Measurements from ENCODE around the gene HRC. TPM values are rescaled to one million over a fixed set of nuclear protein-coding genes. Genes with fewer than 3 reads are reported as not detected.
A peak's percentile ranks its signal among the peaks of the same experiment; 100 is the strongest.

Gene HRC
- total and polyA plus RNA-seq, 2 donors (not counting 3 experiments of a cell fraction or from before 2014, with no cell fraction given): not detected

DNA sequence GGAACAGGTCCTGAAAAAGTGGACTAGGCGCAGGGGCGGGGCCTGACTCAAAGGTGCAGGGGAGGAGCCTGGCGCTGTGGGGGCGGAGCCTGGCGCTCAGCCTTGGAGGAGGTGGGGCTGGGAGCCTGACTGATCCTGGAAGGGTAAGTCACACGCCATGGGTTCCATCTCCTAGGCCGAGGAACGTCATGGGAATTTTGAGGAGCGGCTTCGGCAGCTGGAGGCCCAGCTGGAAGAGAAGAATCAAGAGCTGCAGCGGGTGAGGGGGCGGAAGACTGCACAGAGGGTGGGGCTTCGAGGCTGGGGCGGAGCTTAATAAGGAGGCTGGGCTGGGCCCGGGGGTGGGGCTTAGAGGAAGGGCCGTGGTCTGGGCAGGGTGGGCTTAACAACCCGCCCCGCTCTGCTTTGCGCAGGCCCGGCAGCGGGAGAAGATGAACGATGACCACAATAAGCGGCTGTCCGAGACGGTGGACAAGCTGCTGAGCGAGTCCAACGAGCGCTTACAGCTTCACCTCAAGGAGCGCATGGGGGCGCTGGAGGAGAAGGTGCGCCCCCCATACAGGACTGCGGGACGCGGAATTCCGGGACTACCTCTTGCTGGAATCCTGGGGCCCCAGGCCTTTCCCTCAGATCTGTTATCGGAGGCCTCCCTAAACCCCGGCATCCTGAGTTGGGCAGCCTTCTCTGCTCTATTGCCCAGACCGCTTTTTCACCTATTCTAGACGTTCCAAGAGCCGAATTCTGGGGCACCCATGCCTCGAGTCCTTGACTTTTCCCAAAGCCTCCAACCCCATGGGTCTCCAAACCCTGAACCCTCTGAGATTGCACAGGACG is 21.4 kb downstream of the HRC start:
- no peaks in the 10 kb centered on the region for H3K9me3 ChIP-seq (replicated peaks; ENCODE audit: control insufficient read depth, insufficient read depth, low read length)
- H2AFZ ChIP-seq (ENCODE audit: low read depth, low read length): peak overlapping the region; percentile 86
- H3K4me3 ChIP-seq (replicated peaks in 1 of 3; ENCODE audit: insufficient read depth in 1 of 3, low read depth in 1 of 3, low read length in 3 of 3): peak overlapping the region in 1 of 3 experiments; percentile 30
- H3K27ac ChIP-seq (ENCODE audit: insufficient read depth, low read depth, low read length): no peak overlapping the region
- peak; percentile 54 for DNase-seq (ENCODE audit: low read depth, low spot score)
- no peak overlapping the region for H3K9ac ChIP-seq (replicated peaks; ENCODE audit: extremely low read depth, insufficient read depth, low read length)
- intact Hi-C loops (cut with micrococcal nuclease) (no loop called here), dilution Hi-C loops (cut with MboI; ENCODE audit: extremely low pct_ligation_motif_present, low sequenced_read_pairs) (no loop called here)
- H3K36me3 ChIP-seq (ENCODE audit: control insufficient read depth in 2 of 2, extremely low read depth in 1 of 2, insufficient read depth in 2 of 2, low read length in 2 of 2): no peaks in the 10 kb centered on the region
- H3K79me2 ChIP-seq (ENCODE audit: control insufficient read depth, insufficient read depth, low read length): no peaks in the 10 kb centered on the region
- no peaks in the 10 kb centered on the region for H4K20me1 ChIP-seq (replicated peaks; ENCODE audit: control insufficient read depth, extremely low read depth, insufficient read depth, low read length)
- TF ChIP-seq, protein P1, sequence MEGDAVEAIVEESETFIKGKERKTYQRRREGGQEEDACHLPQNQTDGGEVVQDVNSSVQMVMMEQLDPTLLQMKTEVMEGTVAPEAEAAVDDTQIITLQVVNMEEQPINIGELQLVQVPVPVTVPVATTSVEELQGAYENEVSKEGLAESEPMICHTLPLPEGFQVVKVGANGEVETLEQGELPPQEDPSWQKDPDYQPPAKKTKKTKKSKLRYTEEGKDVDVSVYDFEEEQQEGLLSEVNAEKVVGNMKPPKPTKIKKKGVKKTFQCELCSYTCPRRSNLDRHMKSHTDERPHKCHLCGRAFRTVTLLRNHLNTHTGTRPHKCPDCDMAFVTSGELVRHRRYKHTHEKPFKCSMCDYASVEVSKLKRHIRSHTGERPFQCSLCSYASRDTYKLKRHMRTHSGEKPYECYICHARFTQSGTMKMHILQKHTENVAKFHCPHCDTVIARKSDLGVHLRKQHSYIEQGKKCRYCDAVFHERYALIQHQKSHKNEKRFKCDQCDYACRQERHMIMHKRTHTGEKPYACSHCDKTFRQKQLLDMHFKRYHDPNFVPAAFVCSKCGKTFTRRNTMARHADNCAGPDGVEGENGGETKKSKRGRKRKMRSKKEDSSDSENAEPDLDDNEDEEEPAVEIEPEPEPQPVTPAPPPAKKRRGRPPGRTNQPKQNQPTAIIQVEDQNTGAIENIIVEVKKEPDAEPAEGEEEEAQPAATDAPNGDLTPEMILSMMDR (IDR thresholded peaks at IDR 0.05; ENCODE audit: extremely low read depth in 1 of 2, insufficient read depth in 1 of 2, low read depth in 1 of 2, low read length in 2 of 2): peak in 1 of 2 donors; percentile 6
- no peak for TF ChIP-seq POLR2AphosphoS5 (IDR thresholded peaks at IDR 0.05; ENCODE audit: insufficient read depth, low read depth, low read length)
- TF ChIP-seq FOS (IDR thresholded peaks at IDR 0.05; ENCODE audit: borderline replicate concordance, insufficient read depth, low read length): no peak
- no peak for TF ChIP-seq GATA2 (IDR thresholded peaks at IDR 0.05; ENCODE audit: insufficient read depth, insufficient read length, low read depth, low read length)
- peak overlapping the region; percentile 4 for H3K4me2 ChIP-seq (ENCODE audit: insufficient read depth, low read length)
- FAIRE-seq: no peak
- H3K4me1 ChIP-seq (ENCODE audit: control insufficient read depth, extremely low read depth, insufficient read depth, low read length): no peaks in the 10 kb centered on the region
- no TSS peak for BruUV-seq (replicated peaks)
- CTCF ChIA-PET: interaction anchor here (0.8 to 5.2 kb wide), 11 partner anchors 9 to 141 kb away, joined by 3 to 35 read pairs (median 7); partner anchors contain the start of genes GYS1, LIN7B, PPFIA3 and RUVBL2
- POLR2A ChIA-PET: interaction anchor here (0.6 to 1.2 kb wide), 2 partner anchors 9 to 65 kb away, joined by 3 to 5 read pairs; no protein-coding TSS in a partner anchor
- H3K27me3 ChIP-seq (ENCODE audit: control insufficient read depth in 2 of 2, insufficient read depth in 2 of 2, low read length in 2 of 2): peaks cover 0 to 7% of the 10 kb centered on the region in 2 experiments
- no peaks in the 10 kb centered on the region for H3K9me1 ChIP-seq (replicated peaks; ENCODE audit: control insufficient read depth, extremely low read depth, insufficient read depth, low read length)

All from endothelial cell of umbilical vein (primary cell).